Measurements from ENCODE around the gene HK1. TPM values are rescaled to one million over a fixed set of nuclear protein-coding genes. Genes with fewer than 3 reads are reported as not detected.

Gene HK1
- total RNA-seq, 1 donor from 2014 or later, result 106 TPM

GRCh38 chr10:69398466-69398865, 120.2 kb downstream of the HK1 start:
- Histone ChIP-seq H3K27me3 (no peaks in the 10 kb centered on the region), H3K9me3 (no peaks in the 10 kb centered on the region), H3K4me1 (peaks cover 22% of the 10 kb centered on the region), H3K36me3 (peaks cover 0 to 59% of the 10 kb centered on the region in 2 donors), H3K4me3 (no peak overlapping the region), H3K27ac (peak overlapping the region; percentile 40)
- no peak for DNase-seq (ENCODE audit: extremely low spot score in 2 of 2)
- intact Hi-C loops (cut with DNase I), result no loop called here
- TF ChIP-seq POLR2AphosphoS5 (IDR thresholded peaks at IDR 0.05; ENCODE audit: insufficient read depth in 1 of 2, low read depth in 1 of 2), result no peak
- no peak for TF ChIP-seq POLR2A (IDR thresholded peaks at IDR 0.05)
- TF ChIP-seq CTCF (IDR thresholded peaks at IDR 0.05), result no peak

GRCh38 chr10:69400936-69401335, 122.6 kb downstream of the HK1 start:
- intact Hi-C loops (cut with DNase I), result no loop called here
- DNase-seq (ENCODE audit: extremely low spot score in 2 of 2), result no peak
- H3K4me1 ChIP-seq, result peaks cover 40% of the 10 kb centered on the region
- H3K4me3 ChIP-seq, result no peak overlapping the region
- peaks cover 0 to 44% of the 10 kb centered on the region in 2 donors for H3K36me3 ChIP-seq
- TF ChIP-seq POLR2AphosphoS5 (IDR thresholded peaks at IDR 0.05; ENCODE audit: insufficient read depth in 1 of 2, low read depth in 1 of 2), result no peak
- no peak for TF ChIP-seq CTCF (IDR thresholded peaks at IDR 0.05)
- no peak for TF ChIP-seq POLR2A (IDR thresholded peaks at IDR 0.05)
- no peaks in the 10 kb centered on the region for H3K9me3 ChIP-seq
- H3K27me3 ChIP-seq, result no peaks in the 10 kb centered on the region
- no peak overlapping the region for H3K27ac ChIP-seq

- no peak for DNase-seq (ENCODE audit: extremely low spot score in 2 of 2)
- H3K4me1 ChIP-seq, result peaks cover 45% of the 10 kb centered on the region
Measured at GRCh38 chr10:69401416-69401815, 123.1 kb downstream of the HK1 start.

GRCh38 chr10:69402386-69402785, 124.1 kb downstream of the HK1 start:
- Histone ChIP-seq H3K4me1 (peaks cover 55% of the 10 kb centered on the region), H3K27me3 (no peaks in the 10 kb centered on the region), H3K4me3 (no peak overlapping the region), H3K36me3 (peaks cover 0 to 35% of the 10 kb centered on the region in 2 donors), H3K27ac (peak overlapping the region; percentile 48), H3K9me3 (no peaks in the 10 kb centered on the region)
- no peak for DNase-seq (ENCODE audit: extremely low spot score in 2 of 2)
- intact Hi-C loops (cut with DNase I), result no loop called here
- no peak for TF ChIP-seq POLR2A (IDR thresholded peaks at IDR 0.05)
- no peak for TF ChIP-seq POLR2AphosphoS5 (IDR thresholded peaks at IDR 0.05; ENCODE audit: insufficient read depth in 1 of 2, low read depth in 1 of 2)
- no peak for TF ChIP-seq CTCF (IDR thresholded peaks at IDR 0.05)

More at GRCh38 chr10:69401416-69401815, 123.1 kb downstream of the HK1 start:
- no peak for TF ChIP-seq POLR2AphosphoS5 (IDR thresholded peaks at IDR 0.05; ENCODE audit: insufficient read depth in 1 of 2, low read depth in 1 of 2)
- no peak for TF ChIP-seq POLR2A (IDR thresholded peaks at IDR 0.05)
- TF ChIP-seq CTCF (IDR thresholded peaks at IDR 0.05), result no peak
- Histone ChIP-seq H3K4me3 (no peak overlapping the region), H3K27me3 (no peaks in the 10 kb centered on the region), H3K27ac (no peak overlapping the region), H3K36me3 (peaks cover 0 to 44% of the 10 kb centered on the region in 2 donors), H3K9me3 (no peaks in the 10 kb centered on the region)
- intact Hi-C loops (cut with DNase I), result no loop called here

GRCh38 chr10:69403066-69403465, 124.8 kb downstream of the HK1 start:
- Histone ChIP-seq H3K9me3 (no peaks in the 10 kb centered on the region), H3K4me3 (no peak overlapping the region), H3K27ac (peak overlapping the region; percentile 48), H3K4me1 (peaks cover 61% of the 10 kb centered on the region), H3K36me3 (peaks cover 0 to 30% of the 10 kb centered on the region in 2 donors), H3K27me3 (no peaks in the 10 kb centered on the region)
- no peak for DNase-seq (ENCODE audit: extremely low spot score in 2 of 2)
- TF ChIP-seq POLR2AphosphoS5 (IDR thresholded peaks at IDR 0.05; ENCODE audit: insufficient read depth in 1 of 2, low read depth in 1 of 2) (no peak), CTCF (IDR thresholded peaks at IDR 0.05) (no peak), POLR2A (IDR thresholded peaks at IDR 0.05) (no peak)
- intact Hi-C loops (cut with DNase I), result no loop called here
